GM21717 (cell line): Measurements from ENCODE around the gene SPEN.

Experiments used
- ATAC-seq: cut with Tn5 transposase; IDR thresholded peaks from one replicate; pipeline ENCODE4 v1.9.1; 2021; ENCODE audit warnings: mild to moderate bottlenecking, moderate library complexity; ENCODE audit not compliant: unreplicated experiment

Gene SPEN

DNA sequence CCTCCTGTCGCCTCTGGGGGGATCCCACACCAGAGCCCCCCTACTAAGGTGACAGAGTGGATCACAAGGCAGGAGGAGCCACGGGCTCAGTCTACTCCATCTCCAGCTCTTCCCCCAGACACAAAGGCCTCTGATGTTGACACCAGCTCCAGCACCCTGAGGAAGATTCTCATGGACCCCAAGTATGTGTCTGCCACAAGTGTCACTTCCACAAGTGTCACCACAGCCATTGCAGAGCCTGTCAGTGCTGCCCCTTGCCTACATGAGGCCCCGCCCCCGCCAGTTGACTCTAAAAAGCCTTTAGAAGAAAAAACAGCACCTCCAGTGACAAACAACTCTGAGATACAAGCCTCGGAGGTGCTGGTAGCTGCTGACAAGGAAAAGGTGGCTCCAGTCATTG is 86.2 kb downstream of the SPEN start:
- no peak for ATAC-seq

DNA sequence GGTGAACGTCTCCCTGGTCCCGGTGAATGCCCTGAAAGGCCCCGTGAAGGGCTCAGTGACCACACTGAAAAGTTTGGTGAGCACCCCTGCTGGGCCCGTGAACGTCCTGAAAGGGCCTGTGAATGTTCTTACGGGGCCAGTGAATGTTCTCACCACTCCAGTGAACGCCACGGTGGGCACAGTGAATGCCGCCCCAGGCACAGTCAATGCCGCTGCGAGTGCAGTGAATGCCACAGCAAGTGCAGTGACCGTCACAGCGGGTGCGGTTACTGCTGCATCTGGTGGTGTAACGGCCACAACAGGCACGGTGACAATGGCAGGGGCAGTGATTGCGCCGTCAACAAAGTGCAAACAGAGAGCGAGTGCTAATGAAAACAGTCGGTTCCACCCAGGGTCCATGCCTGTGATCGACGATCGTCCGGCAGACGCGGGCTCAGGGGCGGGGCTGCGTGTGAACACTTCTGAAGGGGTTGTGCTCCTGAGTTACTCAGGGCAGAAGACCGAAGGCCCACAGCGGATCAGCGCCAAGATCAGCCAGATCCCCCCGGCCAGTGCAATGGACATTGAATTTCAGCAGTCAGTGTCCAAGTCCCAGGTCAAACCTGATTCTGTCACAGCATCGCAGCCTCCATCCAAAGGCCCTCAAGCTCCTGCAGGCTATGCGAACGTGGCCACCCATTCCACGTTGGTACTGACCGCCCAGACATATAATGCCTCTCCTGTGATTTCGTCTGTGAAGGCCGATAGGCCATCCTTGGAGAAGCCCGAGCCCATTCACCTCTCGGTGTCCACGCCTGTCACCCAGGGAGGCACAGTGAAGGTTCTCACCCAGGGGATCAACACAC is 86.9 kb downstream of the SPEN start:
- no peak for ATAC-seq

DNA sequence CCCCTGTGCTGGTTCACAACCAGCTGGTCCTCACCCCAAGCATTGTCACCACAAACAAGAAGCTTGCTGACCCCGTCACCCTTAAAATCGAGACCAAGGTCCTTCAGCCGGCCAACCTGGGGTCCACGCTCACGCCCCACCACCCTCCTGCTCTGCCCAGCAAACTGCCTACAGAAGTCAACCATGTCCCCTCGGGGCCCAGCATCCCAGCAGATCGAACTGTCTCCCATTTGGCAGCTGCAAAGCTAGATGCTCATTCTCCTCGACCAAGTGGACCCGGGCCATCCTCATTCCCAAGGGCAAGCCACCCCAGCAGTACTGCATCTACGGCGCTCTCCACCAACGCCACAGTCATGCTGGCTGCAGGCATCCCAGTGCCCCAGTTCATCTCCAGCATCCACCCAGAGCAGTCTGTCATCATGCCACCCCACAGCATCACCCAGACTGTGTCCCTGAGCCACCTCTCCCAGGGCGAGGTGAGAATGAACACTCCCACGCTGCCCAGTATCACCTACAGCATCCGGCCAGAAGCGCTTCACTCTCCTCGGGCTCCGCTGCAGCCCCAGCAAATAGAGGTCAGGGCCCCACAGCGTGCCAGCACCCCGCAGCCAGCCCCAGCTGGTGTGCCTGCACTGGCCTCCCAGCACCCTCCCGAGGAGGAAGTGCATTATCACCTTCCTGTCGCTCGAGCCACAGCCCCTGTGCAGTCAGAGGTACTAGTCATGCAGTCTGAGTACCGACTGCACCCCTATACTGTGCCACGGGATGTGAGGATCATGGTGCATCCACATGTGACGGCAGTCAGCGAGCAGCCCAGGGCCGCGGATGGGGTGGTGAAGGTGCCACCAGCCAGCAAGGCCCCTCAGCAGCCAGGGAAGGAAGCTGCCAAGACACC is 87.8 kb downstream of the SPEN start:
- no peak for ATAC-seq

DNA sequence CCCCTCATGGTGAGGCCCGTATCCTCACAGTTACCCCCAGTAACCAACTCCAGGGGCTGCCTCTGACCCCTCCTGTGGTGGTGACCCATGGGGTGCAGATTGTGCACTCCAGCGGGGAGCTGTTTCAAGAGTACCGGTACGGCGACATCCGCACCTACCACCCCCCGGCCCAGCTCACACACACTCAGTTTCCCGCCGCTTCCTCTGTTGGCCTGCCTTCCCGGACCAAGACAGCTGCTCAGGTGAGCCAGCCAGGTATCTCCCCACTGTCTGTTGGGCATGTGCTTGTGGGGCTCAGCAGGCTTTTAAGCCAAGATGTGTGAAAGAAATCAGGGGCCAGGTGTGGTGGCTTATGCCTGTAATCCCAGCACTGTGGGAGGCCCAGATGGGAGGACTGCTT is 88.5 kb downstream of the SPEN start:
- ATAC-seq: no peak

DNA sequence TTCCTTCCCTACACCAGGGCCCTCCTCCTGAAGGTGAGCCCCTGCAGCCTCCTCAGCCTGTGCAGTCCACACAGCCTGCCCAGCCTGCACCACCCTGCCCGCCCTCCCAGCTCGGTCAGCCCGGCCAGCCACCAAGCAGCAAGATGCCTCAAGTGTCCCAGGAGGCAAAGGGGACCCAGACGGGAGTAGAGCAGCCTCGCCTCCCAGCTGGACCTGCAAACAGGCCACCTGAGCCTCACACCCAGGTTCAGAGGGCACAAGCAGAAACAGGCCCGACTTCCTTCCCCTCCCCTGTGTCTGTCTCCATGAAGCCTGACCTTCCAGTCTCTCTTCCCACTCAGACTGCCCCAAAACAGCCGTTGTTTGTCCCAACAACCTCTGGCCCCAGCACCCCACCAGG is 89.6 kb downstream of the SPEN start:
- no peak for ATAC-seq

DNA sequence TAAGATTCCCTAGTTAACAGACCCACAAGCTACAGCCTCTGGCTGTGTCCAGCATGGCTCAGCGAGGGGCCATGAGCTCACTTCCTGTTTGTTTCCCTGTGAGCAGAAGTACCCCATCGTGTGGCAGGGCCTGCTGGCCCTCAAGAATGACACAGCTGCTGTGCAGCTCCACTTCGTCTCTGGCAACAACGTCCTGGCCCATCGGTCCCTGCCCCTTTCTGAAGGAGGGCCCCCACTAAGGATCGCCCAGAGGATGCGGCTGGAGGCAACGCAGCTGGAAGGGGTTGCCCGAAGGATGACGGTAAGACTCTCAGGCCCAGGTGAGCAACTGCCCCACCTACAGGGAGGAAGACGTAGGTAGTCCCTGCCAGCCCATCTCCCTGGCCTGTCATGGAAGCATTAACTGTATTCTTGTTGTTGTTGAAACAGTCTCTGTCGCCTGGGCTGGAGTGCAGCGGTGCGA is 90.2 kb downstream of the SPEN start:
- ATAC-seq: no peak

DNA sequence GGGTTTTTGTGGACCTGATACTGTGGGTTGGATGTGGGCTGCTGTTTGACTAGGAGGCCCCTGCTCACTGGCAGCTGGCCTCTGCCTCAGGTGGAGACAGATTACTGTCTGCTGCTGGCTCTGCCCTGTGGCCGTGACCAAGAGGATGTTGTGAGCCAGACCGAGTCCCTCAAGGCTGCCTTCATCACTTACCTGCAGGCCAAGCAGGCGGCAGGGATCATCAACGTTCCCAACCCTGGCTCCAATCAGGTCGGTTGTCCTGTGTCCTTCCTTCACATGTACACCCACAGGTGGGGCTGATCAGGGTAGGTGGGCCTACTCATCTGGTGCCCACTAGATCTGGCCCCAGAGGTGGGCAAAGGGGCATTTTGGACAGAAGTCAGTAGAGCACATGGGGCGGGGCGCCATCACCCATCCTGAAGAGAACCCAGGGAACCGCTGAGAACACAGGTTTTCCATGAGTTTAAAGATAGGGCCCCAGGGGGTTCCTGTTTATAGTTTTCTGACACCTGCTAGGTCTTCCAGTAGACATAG is 91.2 kb downstream of the SPEN start:
- no peak for ATAC-seq

DNA sequence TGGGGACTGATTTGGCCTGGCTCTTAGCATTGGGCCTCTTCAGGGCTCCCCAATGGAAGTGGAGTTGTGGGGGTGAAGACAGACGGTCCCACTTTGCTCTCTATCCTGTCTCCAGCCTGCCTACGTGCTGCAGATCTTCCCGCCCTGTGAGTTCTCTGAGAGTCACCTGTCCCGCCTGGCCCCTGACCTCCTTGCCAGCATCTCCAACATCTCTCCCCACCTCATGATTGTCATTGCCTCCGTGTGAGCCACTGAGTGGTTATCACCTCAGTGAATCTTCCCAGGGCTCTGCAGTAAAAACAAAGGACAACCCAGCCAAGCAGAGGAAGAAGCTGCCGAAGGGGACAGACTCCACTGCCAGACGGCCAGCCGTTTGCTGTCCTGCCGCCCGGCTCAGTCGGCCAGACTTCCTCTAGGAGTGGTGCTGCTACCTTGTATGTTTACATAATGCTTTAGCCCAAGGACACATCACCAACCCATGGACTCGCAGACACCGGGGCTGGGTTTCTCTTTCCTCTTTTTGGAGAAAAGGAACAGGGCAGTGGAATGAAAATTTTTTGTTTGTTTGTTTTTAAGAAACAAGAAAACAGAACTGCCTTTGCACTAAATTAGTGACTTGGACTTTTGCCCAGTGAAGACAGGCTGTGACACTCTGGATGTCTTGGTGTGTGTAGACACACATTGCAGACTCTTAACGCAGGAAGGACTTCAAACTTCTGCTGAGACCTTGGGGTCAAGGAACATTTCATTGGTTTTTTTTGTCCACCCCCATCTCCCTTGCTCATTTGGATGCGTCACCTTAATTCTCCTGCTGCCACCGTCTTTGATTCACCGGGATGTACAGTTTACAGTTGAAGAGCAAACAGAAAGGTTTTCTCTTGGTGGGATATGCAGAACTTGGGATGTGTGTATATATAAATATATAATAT is 91.9 kb downstream of the SPEN start:
- ATAC-seq: no peak

DNA sequence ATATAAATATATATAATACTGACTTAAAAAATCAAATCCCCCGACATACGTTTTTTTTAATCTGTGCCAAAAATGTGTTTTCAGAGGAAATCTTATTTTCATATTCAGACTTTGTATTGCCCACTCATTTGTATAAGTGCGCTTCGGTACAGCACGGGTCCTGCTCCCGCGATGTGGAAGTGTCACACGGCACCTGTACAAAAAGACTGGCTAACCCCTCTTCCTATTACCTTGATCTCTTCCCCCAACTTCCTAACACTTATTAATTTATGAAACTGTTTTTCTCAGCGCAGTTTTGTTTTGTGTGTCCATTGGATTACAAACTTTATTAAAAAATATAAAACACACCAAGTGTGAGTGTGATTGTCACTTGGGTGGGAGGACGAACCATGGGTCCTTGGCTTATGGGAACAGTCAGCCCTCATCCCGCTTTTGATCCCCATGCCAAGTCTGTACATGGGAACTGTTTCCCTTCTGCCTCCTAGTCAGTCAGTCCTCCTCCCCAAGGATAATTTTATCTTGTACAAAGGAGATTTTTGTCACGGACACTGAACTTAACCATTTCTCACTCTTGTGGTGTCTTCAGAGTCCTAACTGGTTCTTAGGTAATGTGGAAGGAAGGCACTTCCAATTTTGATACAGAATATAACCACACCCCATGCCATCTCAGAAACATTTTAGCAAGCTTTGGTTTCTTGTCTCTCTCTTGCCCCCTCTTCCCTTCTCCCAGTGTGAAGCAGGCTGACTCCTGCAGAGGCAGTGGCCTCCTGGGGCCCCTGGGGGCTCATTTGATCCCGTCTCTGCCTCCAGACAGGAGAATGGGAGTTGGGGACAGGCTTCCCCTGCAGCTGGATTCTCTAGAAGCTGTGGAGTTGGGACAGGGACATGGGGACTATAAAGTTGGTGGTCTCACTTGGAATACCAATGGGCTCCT is 92.9 kb downstream of the SPEN start:
- ATAC-seq: no peak

DNA sequence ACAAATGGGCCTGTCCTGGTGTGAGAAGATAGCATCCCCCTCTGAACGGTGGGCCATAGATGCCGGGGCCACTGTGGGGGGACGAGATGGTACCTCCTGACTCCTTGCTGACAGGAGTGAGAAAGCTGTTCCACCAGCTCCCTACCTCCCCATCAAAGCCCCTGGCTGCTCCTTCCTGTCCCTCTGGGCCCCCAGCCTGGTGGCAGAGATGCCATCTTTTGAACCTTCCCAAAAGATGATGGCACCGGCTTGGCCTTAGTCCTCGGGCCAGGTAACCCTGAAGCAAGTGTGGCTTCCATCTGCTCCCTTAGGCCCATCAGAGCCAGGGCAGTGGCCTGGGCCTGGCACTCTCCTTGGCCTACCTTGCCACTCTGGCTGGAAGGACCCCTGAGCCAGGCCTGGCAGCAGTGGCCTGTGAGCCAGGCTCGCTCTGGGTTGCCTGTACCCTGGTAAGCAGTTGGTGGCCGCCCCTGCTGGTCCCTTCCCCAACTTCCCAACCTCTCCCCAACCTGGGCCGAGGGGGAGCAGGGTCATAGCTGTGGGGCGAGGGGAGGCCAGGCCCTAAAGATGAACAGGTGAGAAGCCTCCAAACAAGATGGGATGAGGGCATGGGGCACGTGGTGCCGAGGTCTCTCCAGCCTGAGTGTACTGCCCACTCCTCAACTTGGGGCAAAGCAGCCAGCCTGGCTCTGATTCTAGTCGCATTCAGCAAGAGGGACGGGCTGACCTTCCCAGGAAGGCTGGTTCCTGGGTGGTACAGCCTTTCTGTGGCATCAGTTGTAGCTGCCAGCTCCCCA is 93.7 kb downstream of the SPEN start:
- ATAC-seq: no peak

DNA sequence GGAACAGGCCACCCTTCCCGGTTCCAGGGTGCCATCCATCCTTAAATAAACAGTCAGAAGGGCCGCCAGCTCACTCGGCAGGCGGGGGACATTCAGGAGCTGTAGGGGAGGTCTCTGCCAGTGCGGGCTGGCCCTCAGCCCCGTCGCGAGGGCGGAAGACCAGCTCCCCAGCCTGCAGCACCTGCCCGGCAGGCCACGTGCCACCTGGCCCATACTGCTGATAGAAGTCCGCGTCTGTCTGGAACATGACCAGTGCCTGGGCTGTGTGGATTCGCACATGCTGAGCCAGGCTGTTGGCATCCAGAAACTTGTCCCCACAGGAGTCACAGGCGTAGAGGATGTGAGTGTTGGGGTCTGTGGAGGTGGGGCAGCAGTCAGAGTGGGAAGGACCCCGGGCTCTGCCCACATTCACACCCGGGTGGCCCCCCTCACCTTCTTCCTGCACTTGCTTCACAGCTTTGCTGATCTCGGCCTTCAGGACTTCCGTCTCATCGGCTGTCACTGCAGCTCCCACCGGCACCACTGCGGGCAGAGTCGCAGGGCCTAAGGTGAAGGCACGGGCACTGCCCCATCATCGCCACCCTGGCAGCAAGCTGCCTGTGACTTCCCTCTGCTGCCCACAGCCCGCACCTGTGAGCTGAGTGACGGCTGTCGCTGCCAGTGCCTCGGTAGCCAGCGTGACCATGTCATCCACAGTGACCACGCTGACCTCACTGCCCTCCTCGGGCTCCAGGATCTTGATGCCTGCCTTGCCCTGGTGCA is 94.6 kb downstream of the SPEN start:
- no peak for ATAC-seq

DNA sequence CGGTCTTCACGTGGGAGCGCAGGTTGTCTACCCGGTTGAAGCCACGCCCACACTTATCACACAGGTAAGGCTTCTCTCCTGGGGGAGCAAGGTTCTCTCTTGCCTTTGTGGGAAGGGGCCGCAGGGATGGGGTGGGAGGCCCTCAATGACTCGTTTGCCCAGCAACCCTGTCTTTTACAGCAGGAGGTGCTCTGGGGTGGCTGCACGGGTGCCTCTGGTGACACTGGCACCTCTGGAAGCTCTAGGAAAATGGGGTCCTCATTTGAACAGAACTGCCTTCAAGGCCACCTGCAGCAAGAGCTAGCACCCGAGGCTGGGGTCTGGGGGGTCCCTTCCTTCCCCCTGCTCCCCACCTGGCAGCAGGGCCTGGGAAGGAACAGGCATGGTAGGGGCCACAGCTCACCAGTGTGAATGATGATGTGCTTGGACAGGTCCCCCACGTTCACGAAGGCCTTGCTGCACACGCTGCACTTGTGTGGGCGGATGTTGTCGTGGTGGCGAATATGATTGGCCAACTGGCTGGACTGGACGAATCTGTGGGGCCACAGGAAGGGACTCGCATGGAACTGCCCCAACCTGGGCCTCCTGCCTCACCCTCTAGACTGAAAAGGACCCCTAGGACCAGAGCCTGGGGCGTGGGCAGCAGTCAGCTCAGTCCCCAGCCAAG is 95.3 kb downstream of the SPEN start:
- no peak for ATAC-seq

DNA sequence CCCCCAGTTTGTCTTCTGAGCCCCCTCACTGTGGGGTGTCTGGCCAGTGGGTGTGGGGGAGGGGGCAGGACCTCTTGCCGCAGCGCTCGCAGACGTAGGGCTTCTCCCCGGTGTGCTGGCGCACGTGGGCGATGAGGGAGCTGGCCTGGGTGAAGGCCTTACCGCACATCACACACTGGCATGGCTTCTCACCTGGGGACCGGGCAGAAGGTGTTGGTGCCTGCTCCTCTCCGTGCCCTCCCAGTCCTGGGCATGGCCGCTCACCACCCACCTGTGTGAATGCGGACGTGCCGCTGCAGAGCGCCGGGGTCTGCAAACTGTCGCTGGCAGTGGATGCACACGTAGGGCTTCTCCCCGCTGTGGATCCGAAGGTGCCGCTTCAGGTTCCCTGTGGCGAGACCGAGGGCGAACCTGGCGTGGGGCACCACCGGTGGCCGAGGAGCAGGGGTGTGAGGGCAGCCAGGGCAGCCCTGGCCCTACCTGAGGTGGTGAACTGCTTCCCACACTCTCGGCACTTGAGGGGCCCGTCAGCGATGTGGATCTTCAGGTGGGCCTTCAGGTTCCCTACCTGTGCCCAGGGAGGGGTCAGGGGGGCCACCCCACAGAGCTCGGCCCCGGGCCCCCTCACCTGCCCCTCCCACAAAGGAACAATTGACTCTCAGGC is 96.0 kb downstream of the SPEN start:
- no peak for ATAC-seq

DNA sequence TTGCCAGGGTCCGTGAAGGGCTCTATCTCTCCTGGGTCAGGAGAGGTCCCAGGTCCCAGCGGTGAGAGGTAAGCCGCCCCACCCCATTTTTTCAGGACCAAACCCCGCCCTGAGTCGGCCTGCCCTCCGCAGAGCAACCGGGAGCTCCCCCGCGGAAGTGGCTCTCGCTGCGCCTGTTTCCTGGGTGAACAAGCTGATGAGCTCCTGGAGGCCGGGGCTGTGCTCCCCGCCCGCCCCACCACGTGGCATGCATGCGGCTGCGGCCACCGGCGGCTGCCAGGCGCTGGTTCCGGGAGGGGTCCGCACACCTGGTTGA is 96.4 kb downstream of the SPEN start:
- ATAC-seq: no peak

DNA sequence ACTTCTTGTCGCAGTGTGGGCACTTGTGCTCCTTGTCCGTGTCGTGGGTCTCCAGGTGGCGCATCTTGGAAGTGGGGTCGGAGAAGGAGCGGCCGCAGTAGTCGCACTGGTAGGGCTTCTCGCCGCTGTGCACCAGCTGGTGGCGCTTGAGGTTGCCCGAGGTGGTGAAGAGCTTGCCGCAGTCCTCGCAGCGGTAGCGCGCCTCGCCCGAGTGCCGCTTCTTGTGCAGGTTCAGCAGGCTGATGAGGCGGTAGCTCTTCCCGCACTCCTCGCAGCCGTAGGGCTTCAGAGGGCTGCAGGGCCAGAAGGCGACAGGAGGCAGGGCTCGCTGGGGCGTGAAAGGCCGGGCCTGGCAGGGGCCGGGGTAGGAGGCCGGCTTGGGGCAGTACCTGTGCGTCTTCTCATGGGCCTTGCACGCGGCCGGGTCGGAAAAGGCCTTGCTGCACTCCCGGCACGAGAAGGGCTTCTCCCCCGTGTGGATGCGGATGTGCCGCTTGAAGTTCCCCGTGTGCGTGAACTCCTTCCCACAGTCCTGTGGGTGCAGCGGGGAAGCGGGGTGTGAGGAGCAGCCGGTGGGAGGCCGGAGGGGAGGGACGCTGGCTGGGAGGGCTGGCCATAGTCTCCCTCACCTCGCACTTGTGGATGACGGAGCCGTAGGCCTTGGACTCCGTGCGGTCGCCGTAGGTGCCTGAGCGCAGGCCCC is 97.0 kb downstream of the SPEN start:
- no peak for ATAC-seq

DNA sequence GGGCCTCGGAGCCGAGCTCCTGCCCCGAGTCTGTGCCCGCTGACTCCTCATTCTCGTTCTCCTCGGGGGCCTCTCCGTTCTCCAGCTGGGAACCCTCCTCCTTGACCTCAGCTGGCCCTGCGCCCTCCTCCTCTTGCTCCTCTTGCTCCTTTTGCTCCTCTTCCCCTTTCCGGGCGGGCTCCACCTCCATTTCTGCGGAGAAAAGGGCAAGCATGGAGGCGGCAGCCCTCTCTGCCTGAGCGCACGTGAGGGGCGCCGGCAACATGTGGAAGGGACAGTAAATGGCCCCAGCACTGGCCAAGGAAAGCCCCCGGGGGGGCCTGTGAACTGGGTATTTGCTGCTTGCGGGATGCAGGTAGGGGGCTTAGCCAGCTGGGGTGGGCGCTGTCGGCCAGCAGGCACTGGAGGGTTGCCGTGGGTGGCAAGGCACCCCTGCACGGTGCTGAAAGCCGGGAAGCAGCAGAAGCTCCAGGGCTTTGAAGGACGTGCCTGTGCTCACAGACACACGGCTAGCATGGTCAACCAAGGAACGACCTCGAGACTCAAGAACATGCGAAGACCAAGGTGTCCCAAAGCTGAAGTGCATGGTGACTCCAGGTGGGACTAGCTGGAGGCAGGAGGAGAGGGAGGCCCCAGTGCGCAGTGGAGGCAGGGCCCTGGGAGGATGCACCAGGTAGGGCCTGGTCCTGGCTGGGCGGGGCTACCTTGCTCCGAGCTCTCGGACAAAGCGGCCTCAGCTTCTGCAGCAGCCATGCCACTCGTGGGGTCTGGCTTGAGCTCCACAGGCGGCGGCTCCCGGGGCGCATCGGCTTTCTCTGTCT is 97.7 kb downstream of the SPEN start:
- no peak for ATAC-seq
